ENCODE data around the gene MGST2. TPM values are rescaled to one million over a fixed set of nuclear protein-coding genes. Genes with fewer than 3 reads are reported as not detected.

The MGST2 gene
- polyA plus RNA-seq, 1 experiment, result 10.0 TPM

DNA sequence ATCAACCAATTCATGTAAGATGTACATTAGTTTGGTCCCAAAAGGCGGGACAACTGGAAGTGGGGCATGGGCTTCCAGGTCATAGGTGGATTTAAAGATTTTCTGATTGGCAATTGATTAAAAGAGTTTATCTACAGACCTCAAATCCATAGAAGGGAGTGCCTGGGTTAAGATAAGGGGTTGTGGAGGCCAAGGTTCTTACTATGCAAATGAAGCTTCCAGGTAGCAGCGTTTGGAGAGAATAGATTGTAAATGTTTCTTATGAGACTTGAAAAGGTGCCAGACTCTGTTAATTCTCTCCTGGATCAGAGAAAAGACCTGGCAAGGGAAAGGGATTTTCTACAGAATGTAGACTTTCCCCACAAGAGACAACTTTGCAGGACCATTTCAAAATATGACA is 2.4 kb downstream of the MGST2 start:
- CTCF ChIA-PET, result interaction anchor here (3.0 kb wide), 1 partner anchor 11 kb away, joined by 17 read pairs; no protein-coding TSS in a partner anchor
- DNase-seq (ENCODE audit: low read depth), result no peak

GRCh38 chr4:139668658-139669201 is 3.1 kb downstream of the MGST2 start:
- TF ChIP-seq, protein P1, sequence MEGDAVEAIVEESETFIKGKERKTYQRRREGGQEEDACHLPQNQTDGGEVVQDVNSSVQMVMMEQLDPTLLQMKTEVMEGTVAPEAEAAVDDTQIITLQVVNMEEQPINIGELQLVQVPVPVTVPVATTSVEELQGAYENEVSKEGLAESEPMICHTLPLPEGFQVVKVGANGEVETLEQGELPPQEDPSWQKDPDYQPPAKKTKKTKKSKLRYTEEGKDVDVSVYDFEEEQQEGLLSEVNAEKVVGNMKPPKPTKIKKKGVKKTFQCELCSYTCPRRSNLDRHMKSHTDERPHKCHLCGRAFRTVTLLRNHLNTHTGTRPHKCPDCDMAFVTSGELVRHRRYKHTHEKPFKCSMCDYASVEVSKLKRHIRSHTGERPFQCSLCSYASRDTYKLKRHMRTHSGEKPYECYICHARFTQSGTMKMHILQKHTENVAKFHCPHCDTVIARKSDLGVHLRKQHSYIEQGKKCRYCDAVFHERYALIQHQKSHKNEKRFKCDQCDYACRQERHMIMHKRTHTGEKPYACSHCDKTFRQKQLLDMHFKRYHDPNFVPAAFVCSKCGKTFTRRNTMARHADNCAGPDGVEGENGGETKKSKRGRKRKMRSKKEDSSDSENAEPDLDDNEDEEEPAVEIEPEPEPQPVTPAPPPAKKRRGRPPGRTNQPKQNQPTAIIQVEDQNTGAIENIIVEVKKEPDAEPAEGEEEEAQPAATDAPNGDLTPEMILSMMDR (IDR thresholded peaks at IDR 0.05; ENCODE audit: insufficient read depth, low read depth, low read length), result no peak
- no peak for DNase-seq (ENCODE audit: low read depth)
- H3K4me3 ChIP-seq (ENCODE audit: low read depth, low read length), result no peak overlapping the region
- H3K36me3 ChIP-seq (ENCODE audit: control insufficient read depth, insufficient read depth, low read length), result no peaks in the 10 kb centered on the region
- H3K27me3 ChIP-seq (ENCODE audit: control insufficient read depth, insufficient read depth, low read length), result no peaks in the 10 kb centered on the region
- ChIA-PET CTCF (interaction anchor here (1.7 kb wide), 1 partner anchor 11 kb away, joined by 5 read pairs; no protein-coding TSS in a partner anchor), POLR2A (no interaction called here)

More for the DNA sequence above, 2.4 kb downstream of the MGST2 start:
- H3K4me3 ChIP-seq (ENCODE audit: low read depth, low read length), result no peak overlapping the region
- H3K27me3 ChIP-seq (ENCODE audit: control insufficient read depth, insufficient read depth, low read length), result no peaks in the 10 kb centered on the region
- no peaks in the 10 kb centered on the region for H3K36me3 ChIP-seq (ENCODE audit: control insufficient read depth, insufficient read depth, low read length)
- POLR2A ChIA-PET, result no interaction called here
- TF ChIP-seq, protein P1 (IDR thresholded peaks at IDR 0.05; ENCODE audit: insufficient read depth, low read depth, low read length), result no peak

DNA sequence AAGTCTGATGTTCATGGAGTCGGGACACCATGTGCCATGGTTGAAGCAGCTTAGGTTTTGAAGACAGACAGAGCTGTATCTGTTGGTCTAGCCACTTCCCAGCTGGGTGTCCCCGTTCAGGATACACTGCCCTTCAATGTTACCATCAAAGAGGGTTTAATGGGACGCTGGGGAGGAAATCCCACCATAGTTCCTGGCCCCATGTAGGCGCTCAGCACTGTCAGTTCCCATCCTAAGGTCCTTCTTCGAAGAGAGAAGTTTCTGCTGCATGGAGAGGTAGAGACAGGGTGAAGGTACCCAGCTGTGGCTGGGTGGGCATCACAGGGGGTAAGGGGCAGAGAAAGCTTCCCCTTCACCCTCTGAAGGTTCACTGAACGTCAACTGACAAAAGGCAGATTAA is 3.7 kb downstream of the MGST2 start:
- DNase-seq (ENCODE audit: low read depth), result no peak
- no peak overlapping the region for H3K4me3 ChIP-seq (ENCODE audit: low read depth, low read length)
- POLR2A ChIA-PET, result no interaction called here
- CTCF ChIA-PET, result interaction anchor here (1.1 to 1.7 kb wide), 2 partner anchors 12 to 13 kb away, joined by 5 read pairs; no protein-coding TSS in a partner anchor
- H3K27me3 ChIP-seq (ENCODE audit: control insufficient read depth, insufficient read depth, low read length), result no peaks in the 10 kb centered on the region
- no peaks in the 10 kb centered on the region for H3K36me3 ChIP-seq (ENCODE audit: control insufficient read depth, insufficient read depth, low read length)
- TF ChIP-seq, protein P1 (IDR thresholded peaks at IDR 0.05; ENCODE audit: insufficient read depth, low read depth, low read length), result no peak

DNA sequence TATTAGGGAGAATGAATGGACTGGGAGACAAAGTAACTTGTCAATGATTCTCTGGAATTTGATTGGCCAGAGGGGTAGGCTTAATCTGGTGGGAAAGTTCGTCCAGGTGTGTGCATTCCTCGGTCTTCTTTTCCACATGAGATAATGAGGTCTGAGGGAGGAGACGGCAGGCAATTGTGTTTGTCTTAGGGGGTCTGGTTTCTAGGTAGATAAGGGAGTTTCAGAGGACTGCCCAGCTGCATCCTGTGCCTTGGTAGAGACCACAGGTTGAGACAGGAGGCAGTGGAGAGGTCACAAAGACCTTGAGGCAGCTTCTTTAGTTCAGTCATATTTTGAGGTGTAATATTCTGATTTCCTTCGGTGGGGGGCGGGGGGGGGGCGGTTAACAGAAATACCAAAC is 4.3 kb downstream of the MGST2 start:
- POLR2A ChIA-PET, result no interaction called here
- CTCF ChIA-PET, result interaction anchor here (0.6 to 1.7 kb wide), 3 partner anchors 12 to 1057 kb away, joined by 3 to 5 read pairs (median 5); no protein-coding TSS in a partner anchor

GRCh38 chr4:139670775-139671174 is 5.2 kb downstream of the MGST2 start:
- no peak for DNase-seq (ENCODE audit: low read depth)
- H3K4me3 ChIP-seq (ENCODE audit: low read depth, low read length), result no peak overlapping the region
- TF ChIP-seq, protein P1 (IDR thresholded peaks at IDR 0.05; ENCODE audit: insufficient read depth, low read depth, low read length), result no peak
- ChIA-PET CTCF (interaction anchor here (1.1 kb wide), 1 partner anchor 67 kb away, joined by 3 read pairs; no protein-coding TSS in a partner anchor), POLR2A (no interaction called here)
- H3K27me3 ChIP-seq (ENCODE audit: control insufficient read depth, insufficient read depth, low read length), result no peaks in the 10 kb centered on the region
- no peaks in the 10 kb centered on the region for H3K36me3 ChIP-seq (ENCODE audit: control insufficient read depth, insufficient read depth, low read length)

More for the DNA sequence above, 4.3 kb downstream of the MGST2 start:
- no peaks in the 10 kb centered on the region for H3K36me3 ChIP-seq (ENCODE audit: control insufficient read depth, insufficient read depth, low read length)
- no peak for DNase-seq (ENCODE audit: low read depth)
- TF ChIP-seq, protein P1 (IDR thresholded peaks at IDR 0.05; ENCODE audit: insufficient read depth, low read depth, low read length), result no peak
- H3K27me3 ChIP-seq (ENCODE audit: control insufficient read depth, insufficient read depth, low read length), result no peaks in the 10 kb centered on the region
- H3K4me3 ChIP-seq (ENCODE audit: low read depth, low read length), result no peak overlapping the region
